Measurements from ENCODE around the gene ST6GALNAC3. TPM values are rescaled to one million over a fixed set of nuclear protein-coding genes. Genes with fewer than 3 reads are reported as not detected.

ST6GALNAC3 gene
- polyA plus RNA-seq, 4 donors: under 0.01 to 21.7 (median 2.6) TPM

DNA sequence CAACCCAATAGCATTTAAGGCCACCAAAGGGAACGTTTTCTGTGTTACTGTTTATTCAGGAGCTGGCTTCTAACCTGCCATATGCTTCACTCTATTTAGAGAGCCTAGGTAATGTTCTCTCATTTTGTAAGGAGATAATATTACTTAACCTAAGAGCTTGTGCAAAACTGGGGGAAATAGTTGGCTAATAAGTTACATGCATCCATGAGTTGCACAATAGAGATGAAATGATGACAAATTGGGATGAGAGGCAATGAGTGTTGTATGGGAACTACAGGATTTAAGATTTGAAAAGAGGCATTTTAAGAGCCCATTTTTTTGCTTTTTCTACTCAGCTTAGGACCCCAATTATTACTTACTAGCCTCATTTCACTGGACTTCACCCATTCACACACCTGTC is 151.0 kb downstream of the ST6GALNAC3 start:
- Histone ChIP-seq H3K36me3 (ENCODE audit: control insufficient read depth in 3 of 3, insufficient read depth in 2 of 3, low read depth in 1 of 3, low read length in 3 of 3) (no peaks in the 10 kb centered on the region), H3K27ac (ENCODE audit: low read depth in 1 of 3, low read length in 2 of 3) (no peak overlapping the region), H3K4me1 (ENCODE audit: control insufficient read depth in 3 of 3, insufficient read depth in 2 of 3, low read depth in 1 of 3, low read length in 2 of 3) (no peaks in the 10 kb centered on the region), H3K9me3 (ENCODE audit: control insufficient read depth in 2 of 2, insufficient read depth in 1 of 2, low read depth in 1 of 2, low read length in 1 of 2) (no peaks in the 10 kb centered on the region), H3K4me3 (ENCODE audit: low read depth in 1 of 3, low read length in 3 of 3) (no peak overlapping the region), H3K27me3 (ENCODE audit: control insufficient read depth in 3 of 3, insufficient read depth in 3 of 3, low read length in 3 of 3) (no peaks in the 10 kb centered on the region)
- DNase-seq (no peak), FAIRE-seq (no peak)
- 23 to 57% (median 35%) methylated on average over 1 of the region's 1 CpG for WGBS, 3 donors

DNA sequence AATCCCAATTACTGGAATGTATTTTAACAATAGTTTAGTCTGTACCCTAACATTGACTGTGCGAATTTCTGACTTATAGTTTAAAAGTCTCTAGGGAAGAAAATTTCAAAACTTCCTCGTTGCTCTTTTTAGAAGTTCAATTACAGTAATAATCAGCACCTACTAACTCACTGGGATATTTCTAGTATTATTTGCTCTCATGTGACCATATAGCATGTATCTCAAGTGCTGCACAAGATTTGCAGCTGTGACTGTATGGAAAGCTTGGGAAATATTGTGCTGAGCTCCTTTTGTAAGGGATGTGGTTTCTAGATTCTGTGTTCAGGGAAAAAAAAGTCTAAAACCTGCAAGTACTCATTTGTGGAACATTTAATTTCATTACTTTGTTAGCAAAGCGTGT is 153.1 kb downstream of the ST6GALNAC3 start:
- Histone ChIP-seq H3K27ac (ENCODE audit: low read depth in 1 of 3, low read length in 2 of 3) (no peak overlapping the region), H3K4me3 (ENCODE audit: low read depth in 1 of 3, low read length in 3 of 3) (no peak overlapping the region), H3K27me3 (ENCODE audit: control insufficient read depth in 3 of 3, insufficient read depth in 3 of 3, low read length in 3 of 3) (no peaks in the 10 kb centered on the region), H3K36me3 (ENCODE audit: control insufficient read depth in 3 of 3, insufficient read depth in 2 of 3, low read depth in 1 of 3, low read length in 3 of 3) (no peaks in the 10 kb centered on the region), H3K9me3 (ENCODE audit: control insufficient read depth in 2 of 2, insufficient read depth in 1 of 2, low read depth in 1 of 2, low read length in 1 of 2) (no peaks in the 10 kb centered on the region), H3K4me1 (ENCODE audit: control insufficient read depth in 3 of 3, insufficient read depth in 2 of 3, low read depth in 1 of 3, low read length in 2 of 3) (no peaks in the 10 kb centered on the region)
- no peak for DNase-seq
- no peak for FAIRE-seq
- whole genome bisulfite sequencing, 3 donors: 54 to 60% (median 57%) methylated on average over 3 of the region's 3 CpGs

DNA sequence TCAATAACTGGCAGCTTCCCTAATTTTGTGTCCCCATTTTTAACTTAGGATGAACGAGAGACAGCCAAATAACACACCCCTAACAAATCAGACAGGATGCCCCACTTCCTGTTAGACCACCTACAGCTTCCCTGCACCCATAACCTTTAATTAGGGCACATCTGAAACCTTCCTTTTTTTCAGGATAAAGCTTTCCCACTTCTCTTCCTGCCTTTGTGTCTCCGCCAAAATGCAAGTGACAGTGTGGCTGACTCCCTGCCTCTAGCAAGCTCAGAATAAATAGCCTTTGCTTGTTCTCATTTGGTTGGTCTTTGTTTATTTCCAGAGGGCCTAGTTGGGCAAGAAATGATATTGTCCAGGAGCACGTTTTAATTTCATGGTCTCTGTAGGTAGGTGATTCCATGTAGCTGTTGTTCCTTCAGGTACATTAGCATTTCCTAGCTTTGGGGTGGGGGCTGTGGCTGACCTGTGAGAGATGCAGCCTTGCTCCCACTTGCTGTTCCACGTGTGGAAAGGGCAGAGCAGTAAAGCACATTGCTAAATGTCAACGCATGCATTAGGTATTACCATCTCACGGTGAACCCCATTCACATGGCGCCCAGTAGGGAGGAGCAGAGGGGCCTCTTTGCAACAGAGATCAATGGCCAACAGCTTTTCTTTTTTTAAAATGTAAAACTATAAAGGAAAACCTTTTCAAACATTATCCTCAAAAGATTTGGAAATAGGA is 154.9 kb downstream of the ST6GALNAC3 start:
- Histone ChIP-seq H3K4me3 (ENCODE audit: low read depth in 1 of 3, low read length in 3 of 3) (no peak overlapping the region), H3K27me3 (ENCODE audit: control insufficient read depth in 3 of 3, insufficient read depth in 3 of 3, low read length in 3 of 3) (no peaks in the 10 kb centered on the region), H3K36me3 (ENCODE audit: control insufficient read depth in 3 of 3, insufficient read depth in 2 of 3, low read depth in 1 of 3, low read length in 3 of 3) (no peaks in the 10 kb centered on the region), H3K27ac (ENCODE audit: low read depth in 1 of 3, low read length in 2 of 3) (no peak overlapping the region), H3K9me3 (ENCODE audit: control insufficient read depth in 2 of 2, insufficient read depth in 1 of 2, low read depth in 1 of 2, low read length in 1 of 2) (no peaks in the 10 kb centered on the region), H3K4me1 (ENCODE audit: control insufficient read depth in 3 of 3, insufficient read depth in 2 of 3, low read depth in 1 of 3, low read length in 2 of 3) (no peaks in the 10 kb centered on the region)
- 64 to 72% (median 68%) methylated on average over 7 of the region's 7 CpGs for WGBS, 3 donors
- FAIRE-seq (no peak), DNase-seq (no peak)

DNA sequence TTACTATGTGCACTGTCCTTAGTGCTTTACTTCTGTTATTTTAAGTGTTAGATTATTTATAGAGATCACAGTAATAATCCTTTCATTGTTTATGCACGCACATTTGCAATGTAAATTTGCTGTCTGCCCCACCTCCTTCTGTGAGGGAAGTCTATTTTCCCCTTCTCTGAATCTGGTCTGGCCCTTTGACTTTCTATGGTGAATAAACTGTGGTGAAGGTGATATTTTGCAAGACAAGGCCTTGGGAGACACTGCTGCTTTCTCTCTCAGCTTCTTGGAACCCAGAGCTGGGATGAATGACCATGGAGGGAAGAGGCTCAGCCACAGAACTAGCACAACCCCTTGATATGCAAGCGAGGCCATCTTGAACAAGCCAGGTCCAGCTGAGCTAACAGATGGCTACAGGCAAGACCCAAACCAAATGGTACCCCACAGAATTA is 156.3 kb downstream of the ST6GALNAC3 start:
- DNase-seq (no peak), FAIRE-seq (no peak)
- WGBS, 3 donors: 66 to 73% (median 73%) methylated on average over 2 of the region's 2 CpGs
- no peaks in the 10 kb centered on the region for H3K27me3 ChIP-seq (ENCODE audit: control insufficient read depth in 3 of 3, insufficient read depth in 3 of 3, low read length in 3 of 3)
- H3K36me3 ChIP-seq (ENCODE audit: control insufficient read depth in 3 of 3, insufficient read depth in 2 of 3, low read depth in 1 of 3, low read length in 3 of 3): no peaks in the 10 kb centered on the region
- no peaks in the 10 kb centered on the region for H3K4me1 ChIP-seq (ENCODE audit: control insufficient read depth in 3 of 3, insufficient read depth in 2 of 3, low read depth in 1 of 3, low read length in 2 of 3)
- no peak overlapping the region for H3K4me3 ChIP-seq (ENCODE audit: low read depth in 1 of 3, low read length in 3 of 3)
- H3K9me3 ChIP-seq (ENCODE audit: control insufficient read depth in 2 of 2, insufficient read depth in 1 of 2, low read depth in 1 of 2, low read length in 1 of 2): no peaks in the 10 kb centered on the region
- H3K27ac ChIP-seq (ENCODE audit: low read depth in 1 of 3, low read length in 2 of 3): no peak overlapping the region

DNA sequence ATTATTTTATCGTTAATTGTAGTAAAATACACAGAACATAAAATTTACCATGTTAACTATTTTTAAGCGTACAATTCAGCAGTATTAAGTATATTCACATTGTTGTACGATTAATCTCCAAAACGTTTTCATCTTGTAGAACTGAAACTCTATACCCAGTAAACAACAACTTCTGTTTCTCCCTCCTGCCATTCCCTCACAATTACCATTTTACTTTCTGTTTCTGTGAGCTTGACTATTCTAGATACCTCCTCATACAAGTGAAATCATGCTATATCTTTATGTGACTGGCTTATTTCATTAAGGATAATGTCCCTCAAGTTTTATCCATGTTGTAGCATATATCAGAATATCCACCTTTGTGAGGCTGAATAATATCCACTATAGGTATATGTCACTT is 156.8 kb downstream of the ST6GALNAC3 start:
- WGBS, 3 donors: 68 to 72% (median 69%) methylated on average over 4 of the region's 4 CpGs

DNA sequence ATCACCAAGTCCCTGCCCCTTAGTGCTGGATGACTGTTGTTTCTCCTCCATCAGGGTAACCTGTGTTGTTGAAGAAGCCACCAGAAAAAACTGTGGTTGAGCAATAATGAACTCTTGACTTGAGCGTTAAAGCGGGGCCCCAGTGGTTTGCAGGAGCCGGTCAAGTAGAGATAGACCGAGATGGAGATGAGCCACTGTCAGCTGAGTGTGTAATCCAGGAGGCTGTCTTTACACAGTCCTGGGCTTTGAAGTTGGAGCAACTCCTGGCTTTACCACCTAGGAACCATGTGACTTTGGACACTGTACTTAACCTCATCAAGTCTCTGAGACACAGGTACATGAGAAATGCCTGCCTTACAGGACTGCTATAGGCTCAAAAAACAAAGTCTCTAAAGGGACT is 158.1 kb downstream of the ST6GALNAC3 start:
- no peak for FAIRE-seq
- H3K36me3 ChIP-seq (ENCODE audit: control insufficient read depth in 3 of 3, insufficient read depth in 2 of 3, low read depth in 1 of 3, low read length in 3 of 3): no peaks in the 10 kb centered on the region
- peak in 1 of 2 donors; percentile 59 for DNase-seq
- 77 to 90% (median 87%) methylated on average over 4 of the region's 4 CpGs for WGBS, 3 donors
- H3K4me1 ChIP-seq (ENCODE audit: control insufficient read depth in 3 of 3, insufficient read depth in 2 of 3, low read depth in 1 of 3, low read length in 2 of 3): no peaks in the 10 kb centered on the region
- no peak overlapping the region for H3K4me3 ChIP-seq (ENCODE audit: low read depth in 1 of 3, low read length in 3 of 3)
- no peaks in the 10 kb centered on the region for H3K27me3 ChIP-seq (ENCODE audit: control insufficient read depth in 3 of 3, insufficient read depth in 3 of 3, low read length in 3 of 3)
- no peaks in the 10 kb centered on the region for H3K9me3 ChIP-seq (ENCODE audit: control insufficient read depth in 2 of 2, insufficient read depth in 1 of 2, low read depth in 1 of 2, low read length in 1 of 2)
- no peak overlapping the region for H3K27ac ChIP-seq (ENCODE audit: low read depth in 1 of 3, low read length in 2 of 3)

More for the DNA sequence above, 156.8 kb downstream of the ST6GALNAC3 start:
- FAIRE-seq: no peak
- Histone ChIP-seq H3K27me3 (ENCODE audit: control insufficient read depth in 3 of 3, insufficient read depth in 3 of 3, low read length in 3 of 3) (no peaks in the 10 kb centered on the region), H3K27ac (ENCODE audit: low read depth in 1 of 3, low read length in 2 of 3) (no peak overlapping the region), H3K4me1 (ENCODE audit: control insufficient read depth in 3 of 3, insufficient read depth in 2 of 3, low read depth in 1 of 3, low read length in 2 of 3) (no peaks in the 10 kb centered on the region), H3K4me3 (ENCODE audit: low read depth in 1 of 3, low read length in 3 of 3) (no peak overlapping the region), H3K36me3 (ENCODE audit: control insufficient read depth in 3 of 3, insufficient read depth in 2 of 3, low read depth in 1 of 3, low read length in 3 of 3) (no peaks in the 10 kb centered on the region), H3K9me3 (ENCODE audit: control insufficient read depth in 2 of 2, insufficient read depth in 1 of 2, low read depth in 1 of 2, low read length in 1 of 2) (no peaks in the 10 kb centered on the region)
- no peak for DNase-seq

DNA sequence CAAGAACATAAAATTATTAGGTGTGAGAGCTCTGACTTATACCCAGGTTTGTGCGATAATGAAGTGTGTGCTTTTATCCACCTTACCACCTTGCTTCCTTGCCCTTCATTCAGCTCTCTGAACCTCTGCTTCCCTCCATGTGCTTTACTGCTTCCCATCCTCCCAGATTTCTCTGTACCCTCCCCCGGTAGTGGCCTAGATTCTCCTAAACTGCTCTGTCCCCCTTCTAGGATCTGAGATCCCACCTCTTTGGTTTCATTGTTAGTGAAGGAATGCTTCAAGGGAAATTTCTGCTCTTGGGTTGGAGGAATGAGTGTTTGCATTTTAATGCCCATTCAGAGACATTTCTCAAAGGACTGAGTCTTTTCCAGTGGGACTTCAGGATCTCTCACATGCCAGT is 159.5 kb downstream of the ST6GALNAC3 start:
- H3K36me3 ChIP-seq (ENCODE audit: control insufficient read depth in 3 of 3, insufficient read depth in 2 of 3, low read depth in 1 of 3, low read length in 3 of 3): no peaks in the 10 kb centered on the region
- no peak for FAIRE-seq
- WGBS, 3 donors: 90 to 94% (median 94%) methylated on average over 2 of the region's 2 CpGs
- H3K4me1 ChIP-seq (ENCODE audit: control insufficient read depth in 3 of 3, insufficient read depth in 2 of 3, low read depth in 1 of 3, low read length in 2 of 3): no peaks in the 10 kb centered on the region
- no peaks in the 10 kb centered on the region for H3K9me3 ChIP-seq (ENCODE audit: control insufficient read depth in 2 of 2, insufficient read depth in 1 of 2, low read depth in 1 of 2, low read length in 1 of 2)
- H3K4me3 ChIP-seq (ENCODE audit: low read depth in 1 of 3, low read length in 3 of 3): no peak overlapping the region
- no peak for DNase-seq
- no peak overlapping the region for H3K27ac ChIP-seq (ENCODE audit: low read depth in 1 of 3, low read length in 2 of 3)
- H3K27me3 ChIP-seq (ENCODE audit: control insufficient read depth in 3 of 3, insufficient read depth in 3 of 3, low read length in 3 of 3): no peaks in the 10 kb centered on the region

DNA sequence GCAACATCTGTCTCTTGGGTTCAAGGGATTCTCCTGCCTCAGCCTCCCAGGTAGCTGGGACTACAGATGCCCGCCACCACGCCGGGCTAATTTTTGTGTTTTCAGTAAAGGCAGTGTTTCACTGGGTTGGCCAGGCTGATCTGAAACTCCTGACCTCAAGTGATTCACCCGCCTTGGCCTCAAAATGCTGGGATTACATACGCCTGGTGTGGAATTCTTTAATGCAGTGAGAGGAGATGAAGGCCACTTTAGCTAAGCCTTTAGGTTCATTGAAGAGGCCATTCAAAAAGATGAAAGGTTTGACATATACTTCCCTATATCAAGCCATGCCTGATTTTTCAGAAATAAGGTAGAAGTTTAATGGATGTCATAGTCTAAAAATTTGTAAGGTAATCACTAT is 162.7 kb downstream of the ST6GALNAC3 start:
- Histone ChIP-seq H3K36me3 (ENCODE audit: control insufficient read depth in 3 of 3, insufficient read depth in 2 of 3, low read depth in 1 of 3, low read length in 3 of 3) (no peaks in the 10 kb centered on the region), H3K4me1 (ENCODE audit: control insufficient read depth in 3 of 3, insufficient read depth in 2 of 3, low read depth in 1 of 3, low read length in 2 of 3) (no peaks in the 10 kb centered on the region), H3K27ac (ENCODE audit: low read depth in 1 of 3, low read length in 2 of 3) (no peak overlapping the region), H3K4me3 (ENCODE audit: low read depth in 1 of 3, low read length in 3 of 3) (no peak overlapping the region), H3K27me3 (ENCODE audit: control insufficient read depth in 3 of 3, insufficient read depth in 3 of 3, low read length in 3 of 3) (no peaks in the 10 kb centered on the region), H3K9me3 (ENCODE audit: control insufficient read depth in 2 of 2, insufficient read depth in 1 of 2, low read depth in 1 of 2, low read length in 1 of 2) (no peaks in the 10 kb centered on the region)
- DNase-seq: no peak
- FAIRE-seq: no peak
- WGBS, 3 donors: 96 to 97% (median 97%) methylated on average over 5 of the region's 5 CpGs

DNA sequence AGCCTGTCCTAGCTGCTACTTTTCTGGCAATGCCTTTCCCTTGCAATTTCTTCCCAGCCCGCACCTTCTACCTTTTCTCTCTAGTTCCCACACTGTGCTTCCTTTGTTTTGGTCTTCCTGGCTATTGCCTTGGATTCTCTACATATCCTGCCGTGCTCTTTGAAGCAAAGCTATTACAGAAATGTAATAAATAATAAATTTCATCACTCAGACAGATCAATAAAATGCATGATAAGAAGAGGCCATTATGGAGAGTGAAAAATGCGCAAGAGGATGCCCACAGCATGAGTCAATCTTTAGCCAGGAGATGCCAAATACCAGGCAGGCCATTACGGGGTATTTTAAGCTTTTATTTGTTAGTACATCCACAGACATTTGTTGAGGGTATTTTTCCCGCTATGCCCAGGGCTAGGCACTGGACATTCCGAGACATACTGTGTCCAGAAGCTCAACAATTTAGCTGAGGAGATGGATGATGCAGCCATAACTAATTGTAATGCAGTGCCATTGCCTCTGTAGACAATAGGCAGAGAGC is 163.6 kb downstream of the ST6GALNAC3 start:
- DNase-seq (no peak), FAIRE-seq (no peak)
- no peaks in the 10 kb centered on the region for H3K36me3 ChIP-seq (ENCODE audit: control insufficient read depth in 3 of 3, insufficient read depth in 2 of 3, low read depth in 1 of 3, low read length in 3 of 3)
- H3K9me3 ChIP-seq (ENCODE audit: control insufficient read depth in 2 of 2, insufficient read depth in 1 of 2, low read depth in 1 of 2, low read length in 1 of 2): no peaks in the 10 kb centered on the region
- 56 to 82% (median 64%) methylated on average over 6 of the region's 6 CpGs for WGBS, 3 donors
- H3K4me1 ChIP-seq (ENCODE audit: control insufficient read depth in 3 of 3, insufficient read depth in 2 of 3, low read depth in 1 of 3, low read length in 2 of 3): no peaks in the 10 kb centered on the region
- no peak overlapping the region for H3K27ac ChIP-seq (ENCODE audit: low read depth in 1 of 3, low read length in 2 of 3)
- no peak overlapping the region for H3K4me3 ChIP-seq (ENCODE audit: low read depth in 1 of 3, low read length in 3 of 3)
- H3K27me3 ChIP-seq (ENCODE audit: control insufficient read depth in 3 of 3, insufficient read depth in 3 of 3, low read length in 3 of 3): no peaks in the 10 kb centered on the region

Measured in small intestine (tissue), 7 donors.